ENCODE measurements around the gene IFNLR1.

The IFNLR1 gene

GRCh38 chr1:24122776-24123175, 64.3 kb downstream of the IFNLR1 start:
- no peak for DNase-seq (ENCODE audit: low read depth in 2 of 2)

- no peak for DNase-seq (ENCODE audit: low read depth in 2 of 2)
These were observed 65.7 kb downstream of the IFNLR1 start for GRCh38 chr1:24121406-24121805.

GRCh38 chr1:24120965-24121364, 66.1 kb downstream of the IFNLR1 start:
- DNase-seq (ENCODE audit: low read depth in 2 of 2), result no peak

GRCh38 chr1:24119859-24120756, 67.0 kb downstream of the IFNLR1 start:
- no peak for DNase-seq (ENCODE audit: low read depth in 2 of 2)

- DNase-seq (ENCODE audit: low read depth in 2 of 2), result no peak
These were observed 67.6 kb downstream of the IFNLR1 start for GRCh38 chr1:24119489-24119858.

GRCh38 chr1:24118410-24119242, 68.5 kb downstream of the IFNLR1 start:
- no peak for DNase-seq (ENCODE audit: low read depth in 2 of 2)

GRCh38 chr1:24117722-24118409, 69.2 kb downstream of the IFNLR1 start:
- no peak for DNase-seq (ENCODE audit: low read depth in 2 of 2)

- no peak for DNase-seq (ENCODE audit: low read depth in 2 of 2)
These were observed 70.0 kb downstream of the IFNLR1 start for GRCh38 chr1:24117132-24117531.

- DNase-seq (ENCODE audit: low read depth in 2 of 2), result no peak
These were observed 72.3 kb downstream of the IFNLR1 start for GRCh38 chr1:24114753-24115152.

GRCh38 chr1:24113641-24114033, 73.5 kb downstream of the IFNLR1 start:
- DNase-seq (ENCODE audit: low read depth in 2 of 2), result no peak

GRCh38 chr1:24111996-24112779, 74.9 kb downstream of the IFNLR1 start, which contains the start of gene MYOM3:
TSS of gene MYOM3 (minus strand) at chr1:24112135. CDS start at chr1:24108636, 3,499 bp downstream.
- peak; percentile 14 to 27 for DNase-seq (ENCODE audit: low read depth in 2 of 2)

GRCh38 chr1:24111262-24111995, 75.7 kb downstream of the IFNLR1 start:
- no peak for DNase-seq (ENCODE audit: low read depth in 2 of 2)

GRCh38 chr1:24110642-24111261, 76.3 kb downstream of the IFNLR1 start:
- no peak for DNase-seq (ENCODE audit: low read depth in 2 of 2)

- no peak for DNase-seq (ENCODE audit: low read depth in 2 of 2)
These were observed 77.2 kb downstream of the IFNLR1 start for GRCh38 chr1:24109686-24110475.

GRCh38 chr1:24109166-24109483, 78.0 kb downstream of the IFNLR1 start:
- DNase-seq (ENCODE audit: low read depth in 2 of 2), result no peak

GRCh38 chr1:24108334-24109165, 78.5 kb downstream of the IFNLR1 start:
- DNase-seq (ENCODE audit: low read depth in 2 of 2), result no peak

- DNase-seq (ENCODE audit: low read depth in 2 of 2), result no peak
These were observed 79.5 kb downstream of the IFNLR1 start for GRCh38 chr1:24107462-24108138.

Data from stimulated activated CD8-positive, alpha-beta memory T cell treated with anti-CD3 and anti-CD28 coated beads, Interleukin-15, amount 100 ng/mL, for 4 hours (primary cell).